ENCODE results near the gene TAF4B.

DNA sequence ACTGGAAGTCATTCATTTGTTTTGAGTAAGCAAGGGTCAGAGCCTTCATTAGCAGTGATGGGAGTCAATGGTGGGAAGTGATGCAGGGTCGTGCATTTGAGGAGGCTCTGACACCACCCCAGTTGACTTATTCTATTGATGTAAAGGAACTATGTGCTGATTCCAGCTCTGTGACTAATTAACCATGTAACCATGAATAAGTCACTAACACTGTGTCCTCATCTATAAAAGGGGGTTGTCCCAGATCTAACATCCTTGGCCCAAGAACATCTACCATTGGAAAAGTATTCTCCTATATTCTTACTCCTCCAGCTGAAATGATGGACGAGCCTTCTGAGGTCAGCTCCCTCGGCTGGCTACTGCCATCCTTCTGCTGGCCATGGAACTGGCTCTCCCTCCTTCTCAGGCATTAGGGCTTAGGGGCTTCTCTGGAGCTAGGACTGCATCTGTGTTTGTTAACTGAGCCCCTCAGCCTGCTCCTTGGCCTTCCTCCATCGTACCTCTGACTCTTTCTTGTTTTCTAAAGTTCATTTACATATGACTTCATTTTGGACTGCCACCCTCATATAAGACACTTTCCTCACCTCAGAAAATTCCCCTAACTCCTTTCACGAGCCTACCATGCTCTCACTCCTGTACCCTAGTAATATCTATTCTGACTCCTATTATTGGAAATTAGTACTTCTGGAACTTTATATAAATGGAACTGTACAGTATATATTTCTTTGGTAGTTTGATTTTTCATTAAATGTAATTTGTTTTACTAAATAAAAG, 206.6 kb downstream of the TAF4B start:
- no peak for TF ChIP-seq CREB1 (IDR thresholded peaks at IDR 0.05)
- peak in 2 of 3 experiments; percentile 3 to 7; a peak in 2 of 4 replicates for TF ChIP-seq CTCF (IDR thresholded peaks at IDR 0.05; ENCODE audit: control extremely low read depth in 1 of 3, insufficient read depth in 1 of 3, low read depth in 1 of 3, low read length in 3 of 3)
- no peak for TF ChIP-seq EP300 (IDR thresholded peaks at IDR 0.05; ENCODE audit: borderline replicate concordance in 1 of 2, low read depth in 2 of 2, low read length in 2 of 2)
